DND-41 (cell line): Measurements from ENCODE around the gene THOP1.

Experiments used
- CTCF ChIP-seq: IDR thresholded peaks from 2 replicates; pipeline ENCODE4 v1.5.1; 2012; ENCODE audit warnings: borderline replicate concordance, low read length, moderate library complexity, mild to moderate bottlenecking; ENCODE audit not compliant: poor library complexity, severe bottlenecking; ENCODE audit errors: extremely low read depth
- EZH2 ChIP-seq: IDR thresholded peaks from 3 replicates; pipeline ENCODE4 v1.6.1; 2012; ENCODE audit warnings: borderline replicate concordance, low read depth, mild to moderate bottlenecking, moderate library complexity, low read length, inconsistent platforms; ENCODE audit not compliant: severe bottlenecking

GRCh38 chr19:2803486-2804155 is 18.3 kb downstream of the THOP1 start:
- no peak for TF ChIP-seq EZH2
- no peak for TF ChIP-seq CTCF
